T-helper 1 cell treated with Interleukin-12 subunit alpha and Interleukin-12 subunit beta and Interleukin-4 antibody, amounts not matched to agents 30 μg/mL and 1 μg/mL, for 36 hours (primary cell): ENCODE measurements around the gene MBD3L3.
"Not testable (repeated sequence)": the region's sequence is repeated elsewhere in the genome, so short reads cannot be mapped to it uniquely, and the experiment has no call there.

Experiments
- H3K27ac Mint-ChIP-seq: one replicate; pipeline ENCODE4 v1.8.0; 2021; ENCODE audit warnings: mild to moderate bottlenecking, mixed read lengths
- H3K27me3 Mint-ChIP-seq: one replicate; pipeline ENCODE4 v1.8.0; 2021; ENCODE audit warnings: low read depth, mixed read lengths
- H3K36me3 Mint-ChIP-seq: one replicate; pipeline ENCODE4 v1.8.0; 2021; ENCODE audit warnings: low read depth, mixed read lengths
- H3K4me1 Mint-ChIP-seq: one replicate; pipeline ENCODE4 v1.8.0; 2021; ENCODE audit warnings: low read depth, mixed read lengths
- H3K4me3 Mint-ChIP-seq: one replicate; pipeline ENCODE4 v1.8.0; 2021; ENCODE audit warnings: mild to moderate bottlenecking, moderate library complexity, mixed read lengths
- H3K9me3 Mint-ChIP-seq: one replicate; pipeline ENCODE4 v1.8.0; 2021; ENCODE audit warnings: mixed read lengths

The MBD3L3 gene

GRCh38 chr19:7069904-7070226 lies 11.4 kb upstream of the MBD3L3 start:
- Mint-ChIP-seq H3K9me3 (peaks cover 10% of the 10 kb centered on the region), H3K27me3 (no peaks in the 10 kb centered on the region), H3K4me1 (peaks cover 13% of the 10 kb centered on the region), H3K36me3 (peaks cover 29% of the 10 kb centered on the region), H3K4me3 (peak overlapping the region; percentile 96), H3K27ac (peak overlapping the region; percentile 94)

GRCh38 chr19:7069042-7069903 lies 10.8 kb upstream of the MBD3L3 start, which contains the start of gene ZNF557:
ZNF557 (plus strand) TSS chr19:7069703; CDS start chr19:7075075, 5,372 bp downstream.
- Mint-ChIP-seq H3K4me3 (peak within 1 kb of the TSS; percentile 96), H3K4me1 (peaks cover 13% of the 10 kb centered on the region), H3K9me3 (peaks cover 7% of the 10 kb centered on the region), H3K36me3 (peaks cover 23% of the 10 kb centered on the region), H3K27me3 (no peaks in the 10 kb centered on the region), H3K27ac (peak within 1 kb of the TSS; percentile 94)

DNA sequence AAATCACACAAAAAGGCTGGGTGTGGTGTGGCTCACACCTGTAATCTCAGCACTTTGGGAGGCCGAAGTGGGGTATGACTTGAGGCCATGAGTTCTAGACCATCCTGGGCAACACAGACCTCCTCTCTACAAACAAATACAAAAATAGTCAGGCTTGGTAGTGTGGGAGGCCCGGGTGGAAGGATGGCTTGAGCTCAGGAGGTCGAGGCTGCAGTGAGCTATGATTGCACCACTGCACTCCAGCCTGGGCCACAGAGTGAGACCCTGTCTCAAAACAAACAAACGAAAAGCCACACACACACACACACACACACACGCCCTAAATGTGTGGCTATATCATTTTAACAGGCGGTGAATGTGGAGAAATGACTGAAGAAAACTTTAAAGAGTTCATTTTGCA lies 10.1 kb upstream of the MBD3L3 start:
- Mint-ChIP-seq H3K27me3 (no peaks in the 10 kb centered on the region), H3K27ac (peak overlapping the region; percentile 94), H3K4me3 (peak overlapping the region; percentile 96), H3K36me3 (peaks cover 16% of the 10 kb centered on the region), H3K4me1 (peaks cover 13% of the 10 kb centered on the region), H3K9me3 (peaks cover 5% of the 10 kb centered on the region)

DNA sequence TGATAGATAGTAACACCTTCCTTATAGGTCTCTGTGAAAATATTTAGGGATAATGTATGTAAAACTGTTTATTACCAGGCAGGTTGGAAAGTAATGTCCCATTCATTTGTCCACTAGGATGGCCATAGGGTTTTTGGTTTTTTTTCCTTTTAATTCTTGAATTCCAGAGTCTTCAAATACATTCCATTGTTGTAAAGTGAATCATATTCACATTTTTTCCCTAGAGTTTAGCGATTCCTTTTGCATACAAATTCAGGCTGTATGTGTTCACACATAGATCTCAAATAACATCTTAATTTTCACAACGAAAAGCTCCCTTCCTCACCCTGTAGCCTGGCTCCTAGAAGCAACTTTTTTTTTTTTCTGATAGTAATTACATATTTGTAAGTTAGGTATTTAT lies 9.2 kb upstream of the MBD3L3 start:
- Mint-ChIP-seq H3K9me3 (peaks cover 5% of the 10 kb centered on the region), H3K27ac (no peak overlapping the region), H3K36me3 (peaks cover 11% of the 10 kb centered on the region), H3K4me3 (no peak overlapping the region), H3K27me3 (no peaks in the 10 kb centered on the region), H3K4me1 (peaks cover 12% of the 10 kb centered on the region)

DNA sequence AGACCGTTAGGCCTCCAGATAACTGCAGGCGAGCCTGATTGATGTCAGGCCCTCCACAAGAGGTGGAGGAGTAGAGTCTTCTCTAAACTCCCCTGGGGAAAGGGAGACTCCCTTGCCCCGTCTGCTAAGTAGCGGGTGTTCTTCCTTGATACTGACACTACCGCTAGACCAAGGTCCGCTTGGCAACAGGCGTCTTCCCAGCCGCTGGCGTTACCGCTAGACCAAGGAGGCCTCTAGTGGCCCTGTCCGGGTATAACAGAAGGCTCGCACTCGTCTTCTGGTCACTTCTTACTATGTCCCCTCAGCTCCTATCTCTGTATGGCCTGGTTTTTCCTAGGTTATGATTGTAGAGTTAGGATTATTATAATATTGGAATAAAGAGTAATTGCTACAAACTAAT lies 8.6 kb upstream of the MBD3L3 start:
- not testable (repeated sequence) for H3K36me3 Mint-ChIP-seq, H3K27me3 Mint-ChIP-seq, H3K27ac Mint-ChIP-seq, H3K4me1 Mint-ChIP-seq, H3K4me3 Mint-ChIP-seq, H3K9me3 Mint-ChIP-seq

GRCh38 chr19:7063764-7064418 lies 5.4 kb upstream of the MBD3L3 start:
- no peak overlapping the region for H3K4me3 Mint-ChIP-seq
- no peaks in the 10 kb centered on the region for H3K9me3 Mint-ChIP-seq
- H3K4me1 Mint-ChIP-seq: peaks cover 2% of the 10 kb centered on the region
- no peak overlapping the region for H3K27ac Mint-ChIP-seq
- no peaks in the 10 kb centered on the region for H3K36me3 Mint-ChIP-seq
- H3K27me3 Mint-ChIP-seq: no peaks in the 10 kb centered on the region

DNA sequence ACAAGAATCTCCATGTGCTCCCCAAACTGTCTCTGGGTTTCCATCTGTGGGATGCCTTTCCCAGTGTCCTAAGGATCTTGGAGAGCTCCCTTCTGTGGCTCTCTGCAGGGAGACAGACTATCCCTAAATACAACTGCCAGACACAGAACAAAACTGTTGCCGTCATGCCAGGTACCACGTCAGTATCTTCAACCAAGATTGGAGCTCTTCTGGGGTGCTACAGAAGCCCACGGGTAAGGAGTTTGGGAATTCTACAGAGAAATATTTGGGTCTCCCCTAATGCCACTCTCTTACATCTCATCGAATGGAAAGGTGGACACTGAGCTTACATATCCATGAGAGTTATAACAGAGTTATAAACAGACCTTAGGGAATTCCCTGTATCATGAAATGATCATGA lies 4.9 kb upstream of the MBD3L3 start:
- no peaks in the 10 kb centered on the region for H3K4me1 Mint-ChIP-seq
- no peaks in the 10 kb centered on the region for H3K27me3 Mint-ChIP-seq
- H3K36me3 Mint-ChIP-seq: no peaks in the 10 kb centered on the region
- H3K27ac Mint-ChIP-seq: no peak overlapping the region
- no peak overlapping the region for H3K4me3 Mint-ChIP-seq
- no peaks in the 10 kb centered on the region for H3K9me3 Mint-ChIP-seq

GRCh38 chr19:7059977-7060376 lies 1.5 kb upstream of the MBD3L3 start:
- not testable (repeated sequence) for H3K4me3 Mint-ChIP-seq, H3K36me3 Mint-ChIP-seq, H3K4me1 Mint-ChIP-seq, H3K27me3 Mint-ChIP-seq, H3K27ac Mint-ChIP-seq, H3K9me3 Mint-ChIP-seq

GRCh38 chr19:7056371-7056770 lies 2.1 kb downstream of the MBD3L3 start:
- not testable (repeated sequence) for H3K27me3 Mint-ChIP-seq, H3K27ac Mint-ChIP-seq, H3K4me1 Mint-ChIP-seq

GRCh38 chr19:7055679-7056078 lies 2.8 kb downstream of the MBD3L3 start:
- not testable (repeated sequence) for H3K27me3 Mint-ChIP-seq, H3K27ac Mint-ChIP-seq, H3K4me3 Mint-ChIP-seq, H3K36me3 Mint-ChIP-seq, H3K9me3 Mint-ChIP-seq, H3K4me1 Mint-ChIP-seq

More at GRCh38 chr19:7056371-7056770, 2.1 kb downstream of the MBD3L3 start:
- H3K4me3 Mint-ChIP-seq, H3K36me3 Mint-ChIP-seq, H3K9me3 Mint-ChIP-seq: not testable (repeated sequence)

GRCh38 chr19:7054635-7055368 lies 3.7 kb downstream of the MBD3L3 start:
- not testable (repeated sequence) for H3K27ac Mint-ChIP-seq, H3K4me3 Mint-ChIP-seq, H3K27me3 Mint-ChIP-seq, H3K4me1 Mint-ChIP-seq, H3K36me3 Mint-ChIP-seq, H3K9me3 Mint-ChIP-seq

DNA sequence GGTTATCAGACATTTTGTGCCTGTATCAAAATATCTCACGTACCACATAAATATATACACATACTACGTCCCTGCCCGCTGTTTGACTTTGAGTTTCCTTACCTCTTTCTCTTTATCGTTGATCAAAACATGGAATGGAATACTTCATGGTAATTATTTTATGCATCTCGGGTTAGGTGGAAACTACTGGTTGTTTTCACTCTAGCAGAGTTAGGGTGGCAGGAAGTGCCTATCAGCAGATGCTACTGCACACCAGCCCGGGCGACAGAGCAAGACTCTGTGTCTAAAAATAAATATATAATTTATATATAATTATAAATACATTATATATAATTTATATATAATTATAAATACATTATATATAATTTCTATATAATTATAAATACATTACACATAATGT lies 5.6 kb downstream of the MBD3L3 start:
- H3K27ac Mint-ChIP-seq, H3K4me3 Mint-ChIP-seq, H3K36me3 Mint-ChIP-seq, H3K4me1 Mint-ChIP-seq, H3K9me3 Mint-ChIP-seq, H3K27me3 Mint-ChIP-seq: not testable (repeated sequence)

- not testable (repeated sequence) for H3K27me3 Mint-ChIP-seq, H3K27ac Mint-ChIP-seq, H3K4me3 Mint-ChIP-seq, H3K4me1 Mint-ChIP-seq, H3K36me3 Mint-ChIP-seq, H3K9me3 Mint-ChIP-seq
These were observed 7.1 kb downstream of the MBD3L3 start for GRCh38 chr19:7051421-7051820.

- H3K27ac Mint-ChIP-seq, H3K4me3 Mint-ChIP-seq, H3K9me3 Mint-ChIP-seq, H3K27me3 Mint-ChIP-seq, H3K4me1 Mint-ChIP-seq, H3K36me3 Mint-ChIP-seq: not testable (repeated sequence)
These were observed 9.5 kb downstream of the MBD3L3 start, which contains the start of gene MBD3L2 for GRCh38 chr19:7049021-7049420. MBD3L2 (plus strand) TSS chr19:7049321; CDS start chr19:7049374, 53 bp downstream.

DNA sequence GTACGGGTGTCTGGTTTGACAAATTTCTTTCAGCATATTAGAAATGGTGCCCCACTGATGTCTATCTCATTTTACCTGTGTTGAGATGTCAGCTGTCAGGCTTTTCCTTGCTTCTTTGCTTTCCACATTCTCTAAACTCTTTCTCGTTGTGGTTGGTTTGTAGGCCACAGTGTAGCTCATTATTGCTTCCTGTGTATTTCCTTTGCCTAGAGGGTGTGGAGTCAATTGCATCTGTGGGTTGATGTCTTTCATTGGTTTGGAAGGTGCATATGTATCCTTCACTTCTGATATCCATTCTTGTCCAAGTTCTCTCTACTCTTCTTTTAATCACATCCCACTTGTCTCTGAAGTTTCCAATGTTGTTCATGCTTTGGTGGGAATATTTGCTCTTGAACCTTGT lies 16.9 kb downstream of the MBD3L3 start:
- not testable (repeated sequence) for H3K9me3 Mint-ChIP-seq, H3K27me3 Mint-ChIP-seq, H3K4me3 Mint-ChIP-seq, H3K4me1 Mint-ChIP-seq, H3K36me3 Mint-ChIP-seq, H3K27ac Mint-ChIP-seq
